Measurements from ENCODE around the gene HSDL1.

- TF ChIP-seq, protein P1, sequence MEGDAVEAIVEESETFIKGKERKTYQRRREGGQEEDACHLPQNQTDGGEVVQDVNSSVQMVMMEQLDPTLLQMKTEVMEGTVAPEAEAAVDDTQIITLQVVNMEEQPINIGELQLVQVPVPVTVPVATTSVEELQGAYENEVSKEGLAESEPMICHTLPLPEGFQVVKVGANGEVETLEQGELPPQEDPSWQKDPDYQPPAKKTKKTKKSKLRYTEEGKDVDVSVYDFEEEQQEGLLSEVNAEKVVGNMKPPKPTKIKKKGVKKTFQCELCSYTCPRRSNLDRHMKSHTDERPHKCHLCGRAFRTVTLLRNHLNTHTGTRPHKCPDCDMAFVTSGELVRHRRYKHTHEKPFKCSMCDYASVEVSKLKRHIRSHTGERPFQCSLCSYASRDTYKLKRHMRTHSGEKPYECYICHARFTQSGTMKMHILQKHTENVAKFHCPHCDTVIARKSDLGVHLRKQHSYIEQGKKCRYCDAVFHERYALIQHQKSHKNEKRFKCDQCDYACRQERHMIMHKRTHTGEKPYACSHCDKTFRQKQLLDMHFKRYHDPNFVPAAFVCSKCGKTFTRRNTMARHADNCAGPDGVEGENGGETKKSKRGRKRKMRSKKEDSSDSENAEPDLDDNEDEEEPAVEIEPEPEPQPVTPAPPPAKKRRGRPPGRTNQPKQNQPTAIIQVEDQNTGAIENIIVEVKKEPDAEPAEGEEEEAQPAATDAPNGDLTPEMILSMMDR (IDR thresholded peaks at IDR 0.05), result no peak
- TF ChIP-seq EZH2 (IDR thresholded peaks at IDR 0.05; ENCODE audit: borderline replicate concordance, insufficient read depth, low read depth, low read length, poor library complexity, severe bottlenecking), result no peak
Measured at GRCh38 chr16:84079664-84080063, 65.3 kb downstream of the HSDL1 start.

Measured in B cell (primary cell).